GM21360 (cell line): ENCODE results near the gene LRRK2.
"Not testable (repeated sequence)": the region's sequence is repeated elsewhere in the genome, so short reads cannot be mapped to it uniquely, and the experiment has no call there.

Experiments
- ATAC-seq: cut with Tn5 transposase; IDR thresholded peaks from one replicate; pipeline ENCODE4 v1.9.1; 2021; ENCODE audit warnings: mild to moderate bottlenecking, moderate library complexity; ENCODE audit not compliant: unreplicated experiment

LRRK2 gene

DNA sequence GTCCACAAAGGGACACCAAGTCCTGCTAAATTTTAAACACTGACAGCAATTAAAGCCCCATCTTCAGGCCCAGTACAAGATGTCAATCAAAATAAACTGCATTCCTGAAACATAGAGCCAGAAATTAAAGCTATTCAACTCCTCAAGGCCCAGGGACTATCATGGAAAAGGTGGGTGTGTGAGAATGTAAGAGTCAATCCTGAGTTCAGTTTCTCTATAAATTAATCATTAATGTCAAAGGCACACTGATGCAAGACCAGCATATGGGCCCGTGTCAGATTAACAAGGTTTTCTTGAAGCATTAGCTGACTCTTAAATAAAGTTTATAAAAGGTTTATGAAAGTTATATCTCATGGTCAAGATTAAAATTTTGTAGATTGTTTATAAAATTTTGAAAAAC lies 13.6 kb upstream of the LRRK2 start:
- ATAC-seq = not testable (repeated sequence)

DNA sequence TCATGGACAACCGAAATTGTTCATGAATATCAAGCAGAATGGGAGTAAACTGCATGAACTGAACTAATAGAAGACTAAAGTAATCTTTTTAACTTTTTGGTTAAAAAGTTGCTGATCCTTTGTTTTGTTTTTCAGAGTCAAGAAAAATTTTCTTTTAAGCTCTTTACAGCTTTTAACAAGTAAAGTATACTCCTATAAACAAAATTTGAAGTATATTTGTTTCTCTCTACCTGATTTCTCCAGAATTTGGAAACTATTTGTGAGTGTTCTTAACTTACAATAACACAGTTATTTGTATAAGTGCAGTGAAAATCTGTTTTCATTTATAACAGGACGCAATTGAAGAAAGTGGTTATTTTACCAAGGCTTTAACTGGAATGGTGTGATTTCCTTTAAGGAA lies 12.2 kb upstream of the LRRK2 start:
- no peak for ATAC-seq

DNA sequence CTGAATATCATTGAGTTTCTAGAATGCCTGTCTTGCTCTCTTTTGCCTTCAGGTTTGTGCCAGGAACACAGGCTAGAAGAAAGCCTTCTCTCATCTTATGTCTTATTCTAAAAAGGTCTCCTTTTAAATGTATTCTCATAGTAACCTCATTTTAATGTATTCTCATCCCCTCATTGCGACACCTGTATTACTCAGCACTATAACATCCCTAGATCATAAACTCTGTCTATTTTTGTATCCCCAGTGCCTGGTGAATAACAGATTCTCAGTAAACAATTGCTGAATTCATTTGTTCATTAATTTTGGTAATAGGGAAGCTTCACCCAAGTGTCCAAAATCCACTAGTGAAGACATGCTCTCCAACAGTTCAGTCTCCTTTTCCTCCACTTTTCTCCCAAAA lies 8.8 kb upstream of the LRRK2 start:
- ATAC-seq = no peak

- ATAC-seq = no peak
Measured at GRCh38 chr12:40216516-40217288, 8.1 kb upstream of the LRRK2 start.

GRCh38 chr12:40219760-40220159 lies 5.0 kb upstream of the LRRK2 start:
- ATAC-seq = no peak

GRCh38 chr12:40222247-40222646 lies 2.5 kb upstream of the LRRK2 start:
- no peak for ATAC-seq

DNA sequence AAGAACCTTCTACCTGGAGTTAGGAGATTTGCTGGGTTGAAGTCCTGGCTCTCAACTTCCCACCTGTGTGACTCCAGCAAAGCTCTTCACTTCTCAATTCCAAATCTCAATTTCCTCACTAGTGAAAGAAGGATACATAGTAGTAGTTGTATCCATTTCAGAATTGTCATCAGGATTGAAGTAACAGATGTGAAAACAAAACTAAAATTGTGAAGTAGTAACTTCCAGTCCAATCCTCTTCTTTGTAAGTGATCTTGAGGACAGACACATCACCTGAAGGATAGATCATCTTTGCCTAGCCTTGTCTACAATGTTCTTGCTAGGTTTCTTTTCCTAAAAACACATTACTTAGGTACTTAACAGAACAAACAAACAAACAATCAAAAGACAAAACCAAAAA lies 1.2 kb upstream of the LRRK2 start:
- ATAC-seq = no peak

GRCh38 chr12:40225337-40225983 lies 663 bp downstream of the LRRK2 start:
- ATAC-seq = no peak

GRCh38 chr12:40225984-40226602 lies 1.3 kb downstream of the LRRK2 start:
- ATAC-seq = peak; percentile 80

DNA sequence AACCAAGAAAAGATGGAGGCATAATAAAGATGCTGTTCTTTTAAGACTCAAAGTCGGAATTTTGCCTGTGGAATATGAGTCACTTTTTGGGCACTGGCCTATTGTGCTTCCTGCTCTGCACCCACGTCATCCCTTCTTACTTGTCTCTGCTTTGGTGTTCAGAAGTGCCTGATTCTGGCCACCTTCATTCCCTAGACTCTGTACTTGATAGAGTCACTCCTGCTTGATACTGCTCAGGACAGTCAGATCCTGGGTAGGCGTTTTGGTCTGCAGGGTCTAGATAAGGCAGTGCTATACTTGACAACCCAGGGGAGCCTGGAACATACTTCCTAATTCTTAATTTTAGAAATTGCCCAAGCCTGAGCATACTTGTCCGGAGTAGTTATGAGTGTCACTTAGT lies 1.9 kb downstream of the LRRK2 start:
- no peak for ATAC-seq

DNA sequence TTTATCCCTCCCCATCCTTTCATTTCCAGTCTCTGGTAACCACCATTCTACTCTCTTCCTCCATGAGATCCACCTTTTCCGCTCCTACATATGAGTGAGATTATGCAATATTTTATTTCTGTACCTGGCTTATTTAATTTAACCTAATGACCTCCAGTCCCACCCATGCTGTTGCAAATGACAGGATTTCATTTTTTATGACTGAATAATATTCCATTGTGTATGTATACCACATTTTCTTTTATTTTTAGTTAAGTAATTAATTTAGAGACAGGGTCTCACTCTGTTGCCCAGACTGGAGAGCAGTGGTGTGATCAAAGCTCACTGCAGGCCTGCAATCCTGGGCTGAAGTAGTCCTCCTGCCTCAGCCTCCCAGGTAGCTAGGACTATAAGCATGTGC lies 2.6 kb downstream of the LRRK2 start:
- ATAC-seq = no peak

DNA sequence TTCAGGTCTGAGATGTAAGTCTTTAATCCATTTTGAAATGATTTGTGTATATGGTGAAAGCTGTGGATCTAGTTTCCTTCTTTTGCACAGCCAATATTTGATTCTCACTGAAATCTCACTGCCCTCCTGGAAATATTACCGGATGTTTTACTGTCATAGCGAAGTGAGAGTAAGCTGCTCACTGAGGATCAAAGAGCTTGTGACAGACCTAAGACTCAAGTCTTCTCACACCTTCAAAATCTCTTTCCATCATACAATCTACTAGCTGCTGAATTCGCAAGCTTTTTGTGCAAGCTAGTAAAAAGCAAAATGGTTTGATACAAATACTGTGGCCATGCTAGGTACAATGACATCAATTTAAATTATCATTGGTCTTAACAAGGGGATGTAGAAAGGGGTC lies 3.9 kb downstream of the LRRK2 start:
- ATAC-seq = no peak

DNA sequence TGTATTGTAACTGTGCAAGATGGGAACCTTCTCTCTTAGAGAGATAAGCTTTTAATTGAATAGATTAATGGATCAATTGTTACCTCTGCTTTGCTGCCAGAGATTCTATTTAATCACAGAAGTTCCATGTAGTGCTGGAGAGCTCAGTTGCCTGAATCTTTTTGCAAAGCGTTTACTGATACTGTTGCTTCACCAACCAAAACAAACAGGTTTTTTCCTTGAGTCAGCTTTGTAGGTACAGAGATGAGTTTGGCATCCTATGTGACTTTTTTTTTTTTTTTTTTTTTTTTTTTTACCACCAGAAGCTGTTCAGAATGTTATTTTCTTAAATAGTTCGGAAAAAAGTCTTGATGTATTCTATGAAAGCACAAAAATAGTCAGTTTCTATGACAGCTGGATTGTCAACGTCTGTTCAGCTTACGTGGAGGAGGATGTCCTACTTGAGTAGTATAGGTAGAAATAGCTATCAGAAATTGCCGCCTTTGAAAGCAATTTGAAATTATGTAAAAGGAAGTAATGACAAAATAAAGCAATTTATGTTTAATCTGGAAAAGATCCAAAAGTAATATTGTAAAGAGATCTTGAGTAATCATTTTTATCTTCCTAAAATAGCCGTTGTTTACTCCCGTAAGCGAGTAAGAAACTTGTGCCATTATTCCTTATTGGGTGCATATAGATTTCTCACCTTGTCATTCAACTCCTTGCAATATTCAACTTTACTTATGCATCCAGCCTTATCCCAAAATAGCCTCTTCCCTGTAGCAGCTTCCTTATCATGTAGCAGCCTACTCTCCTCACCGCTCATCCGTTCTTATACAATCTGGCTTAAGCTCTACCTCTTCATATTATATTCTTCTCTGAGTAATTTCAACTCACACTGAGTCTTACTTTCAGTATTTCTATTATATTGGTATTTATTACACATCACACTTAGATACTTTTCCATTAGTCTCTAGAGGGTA lies 5.2 kb downstream of the LRRK2 start:
- ATAC-seq = no peak

GRCh38 chr12:40232602-40233001 lies 7.8 kb downstream of the LRRK2 start:
- ATAC-seq = peak; percentile 82

GRCh38 chr12:40233741-40234367 lies 9.1 kb downstream of the LRRK2 start:
- no peak for ATAC-seq

- no peak for ATAC-seq
Measured at GRCh38 chr12:40236357-40236850, 11.6 kb downstream of the LRRK2 start.

- ATAC-seq = no peak
Measured at GRCh38 chr12:40238266-40238902, 13.6 kb downstream of the LRRK2 start.

DNA sequence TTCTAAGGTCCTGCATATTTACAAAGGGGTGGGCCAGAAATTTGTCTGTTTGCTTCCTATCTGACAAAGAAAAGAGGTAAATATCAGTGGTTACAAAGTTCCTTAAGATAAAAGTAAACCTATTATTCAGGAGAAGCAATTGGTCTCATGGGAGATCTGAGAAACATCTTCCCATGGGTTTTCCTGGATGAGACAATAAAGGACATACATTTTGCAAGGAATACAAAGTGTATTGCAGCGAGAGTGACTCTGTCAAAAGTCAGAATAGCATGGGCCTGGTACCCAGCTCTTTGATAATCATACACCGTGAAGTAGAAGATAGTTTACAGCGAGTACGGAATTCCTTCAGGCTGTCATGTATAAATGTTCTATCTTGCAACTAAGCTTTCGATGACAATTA lies 14.2 kb downstream of the LRRK2 start:
- ATAC-seq = no peak

DNA sequence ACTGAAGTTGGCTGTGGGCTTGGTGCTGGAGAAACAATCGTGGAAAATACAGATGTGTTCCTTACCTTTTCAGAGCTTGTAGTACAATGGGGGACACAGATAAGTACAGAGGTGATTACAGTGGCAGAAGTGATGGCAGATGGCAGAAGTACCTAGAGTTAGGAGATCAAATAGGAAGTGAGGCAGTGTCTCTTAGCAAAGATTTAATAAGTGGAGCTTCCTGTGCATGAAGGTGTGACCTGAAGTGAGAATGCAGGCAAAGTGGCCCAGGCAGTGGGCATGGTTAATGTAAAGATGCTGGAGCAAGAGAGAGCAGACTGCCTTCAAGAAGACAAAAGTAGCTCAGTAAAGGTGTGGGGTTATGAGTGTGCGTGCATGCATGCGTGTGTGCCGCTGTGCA lies 16.0 kb downstream of the LRRK2 start:
- ATAC-seq = no peak

DNA sequence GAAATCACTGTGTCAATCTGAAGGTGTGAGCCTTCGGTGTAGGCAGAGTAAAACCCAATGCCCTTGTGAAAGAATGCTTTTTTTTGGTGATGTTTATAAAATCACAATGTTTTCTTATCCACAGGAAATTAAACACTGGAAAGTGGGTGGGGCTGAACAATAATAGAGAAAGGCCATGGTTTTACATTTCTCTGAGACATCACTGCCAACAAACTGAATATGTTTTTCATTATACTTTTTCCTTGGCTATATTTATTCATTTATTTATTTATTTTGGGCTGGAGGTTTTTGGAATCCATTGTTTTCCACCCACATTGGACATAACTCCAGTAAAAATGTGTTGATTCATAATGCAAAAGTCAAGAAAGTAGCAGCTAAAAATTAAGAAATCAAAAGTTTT lies 16.9 kb downstream of the LRRK2 start:
- ATAC-seq = no peak
